Ovary (tissue), 9 donors: Measurements from ENCODE around the gene ME3. TPM values are rescaled to one million over a fixed set of nuclear protein-coding genes. Genes with fewer than 3 reads are reported as not detected.

ENCODE experiments used
- DNase-seq, 5 donors: peaks; one replicate each; pipeline ENCODE4 v3.0.0-alpha.2; 2019 to 2020
- H3K27ac ChIP-seq, 2 donors: fragments of 200-600 bp; one replicate each; pipeline versions ENCODE4 v1.5.1 to v1.8.0; 2019 to 2022
- H3K27me3 ChIP-seq: fragments of 200-600 bp; one replicate; pipeline ENCODE4 v1.8.0; 2022
- H3K36me3 ChIP-seq: fragments of 200-600 bp; sonication (generic); one replicate; pipeline ENCODE4 v1.5.1; 2019
- H3K4me1 ChIP-seq: one replicate; pipeline ENCODE4 v1.8.1; 2013; ENCODE audit warnings: mild to moderate bottlenecking, moderate library complexity; ENCODE audit not compliant: insufficient read depth
- H3K4me3 ChIP-seq: fragments of 200-600 bp; sonication (generic); one replicate; pipeline ENCODE4 v1.5.1; 2017
- H3K9me3 ChIP-seq, 2 donors: fragments of 200-600 bp in 1 of 2; sonication (generic) in 1 of 2; one replicate each; pipeline versions ENCODE4 v1.5.1 to v1.8.1; 2013 to 2019; ENCODE audit warnings: mild to moderate bottlenecking in 1 of 2, moderate library complexity in 1 of 2
- CTCF ChIP-seq, 3 donors: fragments of 450-650 bp in 2 of 3; fragments of 200-600 bp in 1 of 3; IDR thresholded peaks; one replicate each; pipeline versions ENCODE4 v1.5.1 to v1.8.0; 2016 to 2022; ENCODE audit warnings: antibody characterized with exemption in 3 of 3, mild to moderate bottlenecking in 1 of 3
- EP300 ChIP-seq: sonication (generic); formaldehyde crosslinking; IDR thresholded peaks from one replicate; pipeline ENCODE4 v1.6.1; 2017; ENCODE audit warnings: antibody characterized with exemption
- POLR2A ChIP-seq: fragments of 450-650 bp; IDR thresholded peaks from one replicate; pipeline ENCODE4 v1.6.1; 2017; ENCODE audit warnings: antibody characterized with exemption, mild to moderate bottlenecking, moderate library complexity
- WGBS, 3 donors: extraction: QIAGEN DNeasy Blood & Tissue Kit in 1 of 3; methylation state at CpG; one replicate each; pipeline versions ENCODE4 v1.1.5 to v1.1.7; 2013 to 2017; 5-methylcytosine and 5-hydroxymethylcytosine counted together
- intact Hi-C, 4 donors: fragments of 100-400 bp; cut with DNase I; formaldehyde crosslinking; loops; one replicate each; pipeline versions ENCODE4 v1.11.0 to v1.15.1; 2022 to 2023
- polyA plus RNA-seq, 2 donors: library from polyadenylated mRNA; stranded (reverse); fragments of 200-250 nt in 1 of 2; fragments of 350-450 nt in 1 of 2; fragmentation: Illumina TruSeq in 1 of 2; extraction: RNeasy Lipid Tissue Mini Kit (QIAGEN cat#74804) in 1 of 2; gene quantifications; one replicate each; pipeline ENCODE4 v1.2.3, GENCODE V29; 2013 to 2014
- total RNA-seq, 7 donors: library from RNA; depleted of rRNA in 2 of 7; stranded (reverse); fragments of >200 nt in 2 of 7; fragmentation: NEBNext Ultra II Directional in 3 of 7; extraction: Animal tissue kit (Norgen Biotek cat#: 25700) in 3 of 7; gene quantifications; one replicate each; pipeline versions ENCODE4 v1.1.0 to v1.2.4, GENCODE V29; 2016 to 2023
- donor health status: DM: no; HTN: no; CAD: no; lungs with moderate emphysema.
- donor health status: DM: no; HTN: no; CAD: no.
- donor health status: Bipolar disorder and iron deficiency.
- donor health status: DM: yes; HTN: yes; CAD: no.
- donor health status: DM: no; HTN: no; CAD: no.
- donor health status: DM: yes; HTN: yes; CAD: no.

The ME3 gene
- total and polyA plus RNA-seq, 9 donors: 25.2 to 48.6 (median 43.1) TPM

DNA sequence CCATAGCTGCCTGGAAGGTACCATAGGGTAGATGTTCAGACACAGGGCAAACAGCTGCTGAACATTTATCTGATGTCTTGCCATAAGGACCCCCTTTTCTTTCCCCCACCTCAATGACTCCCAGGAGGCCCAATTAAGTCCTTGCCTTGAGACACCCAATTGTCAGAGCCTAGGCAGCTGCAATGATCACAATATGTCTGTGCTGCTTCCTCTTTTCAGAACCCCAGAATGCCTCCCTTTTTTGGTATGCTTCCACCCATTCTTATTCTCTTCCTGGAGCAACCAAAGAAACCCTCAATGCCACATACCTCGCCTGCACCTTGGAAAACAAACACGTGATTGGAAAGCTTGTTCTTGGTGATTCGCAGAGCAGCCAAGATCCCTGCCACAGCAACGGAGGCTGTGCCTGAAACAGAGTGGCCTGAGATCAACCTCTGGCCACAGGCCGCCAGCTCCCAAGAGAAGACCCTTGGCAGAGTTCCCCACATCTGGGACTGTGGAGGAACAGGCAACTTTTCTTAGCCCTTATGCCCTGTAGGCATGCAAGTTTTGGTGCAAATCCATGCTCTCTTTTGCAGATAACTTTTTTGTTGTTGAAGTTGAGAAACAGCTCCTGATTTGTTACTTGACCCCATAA, 222.3 kb downstream of the ME3 start:
- Histone ChIP-seq H3K36me3 (no peaks in the 10 kb centered on the region), H3K27ac (no peak overlapping the region), H3K27me3 (no peaks in the 10 kb centered on the region), H3K9me3 (no peaks in the 10 kb centered on the region), H3K4me3 (no peak overlapping the region), H3K4me1 (no peaks in the 10 kb centered on the region)
- intact Hi-C loops: loop anchor here in 3 of 4 donors (10.0 kb wide), 3 partner anchors 135 to 455 kb away; no protein-coding TSS in a partner anchor
- 77 to 89% (median 80%) methylated on average over 5 of the region's 5 CpGs for WGBS, 3 donors
- no peak for DNase-seq
- no peak for TF ChIP-seq POLR2A
- TF ChIP-seq EP300: no peak
- TF ChIP-seq CTCF (IDR thresholded peaks at IDR 0.05): no peak

DNA sequence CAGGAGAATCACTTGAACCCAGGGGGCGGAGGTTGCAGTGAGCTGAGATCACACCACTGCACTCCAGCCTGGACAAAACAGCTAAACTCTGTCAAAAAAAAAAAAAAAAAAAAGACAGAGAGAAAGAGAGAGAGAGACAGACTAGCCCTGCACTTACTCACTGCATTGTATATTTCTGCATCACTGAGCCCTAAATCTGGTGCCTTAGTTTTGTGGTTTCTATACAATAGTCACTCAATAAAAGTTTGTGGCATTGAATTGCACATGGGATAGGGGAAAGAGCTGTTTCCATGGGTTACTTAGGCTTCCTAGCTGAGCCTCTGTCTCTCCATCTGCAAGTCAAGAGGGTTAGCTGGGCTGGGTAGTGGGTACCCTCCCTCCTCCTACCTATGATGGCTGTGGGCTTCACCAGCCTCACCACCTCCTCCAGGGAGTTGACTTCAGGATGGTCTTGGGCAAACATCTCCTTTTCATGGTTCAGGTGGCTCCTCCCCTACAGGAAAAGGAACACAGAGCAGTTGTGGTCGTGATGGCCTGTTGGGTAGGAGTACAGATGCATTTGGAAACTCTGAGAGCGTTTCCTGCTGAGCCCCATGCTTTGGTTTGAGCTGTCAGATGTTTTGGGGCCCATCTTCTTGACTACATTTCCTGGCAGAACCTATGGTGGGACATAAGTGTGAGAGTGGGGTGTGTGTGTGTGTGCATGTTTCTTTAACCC, 224.5 kb downstream of the ME3 start:
- no peaks in the 10 kb centered on the region for H3K27me3 ChIP-seq
- no peak overlapping the region for H3K27ac ChIP-seq
- no peaks in the 10 kb centered on the region for H3K9me3 ChIP-seq
- 94 to 97% (median 94%) methylated on average over 3 of the region's 3 CpGs for WGBS, 3 donors
- intact Hi-C loops: loop anchor here in 2 of 4 donors (10.0 kb wide), 2 partner anchors 167 to 457 kb away; no protein-coding TSS in a partner anchor
- H3K4me3 ChIP-seq: no peak overlapping the region
- no peaks in the 10 kb centered on the region for H3K4me1 ChIP-seq
- no peak for DNase-seq
- H3K36me3 ChIP-seq: no peaks in the 10 kb centered on the region
- TF ChIP-seq POLR2A (no peak), CTCF (IDR thresholded peaks at IDR 0.05) (no peak), EP300 (no peak)

DNA sequence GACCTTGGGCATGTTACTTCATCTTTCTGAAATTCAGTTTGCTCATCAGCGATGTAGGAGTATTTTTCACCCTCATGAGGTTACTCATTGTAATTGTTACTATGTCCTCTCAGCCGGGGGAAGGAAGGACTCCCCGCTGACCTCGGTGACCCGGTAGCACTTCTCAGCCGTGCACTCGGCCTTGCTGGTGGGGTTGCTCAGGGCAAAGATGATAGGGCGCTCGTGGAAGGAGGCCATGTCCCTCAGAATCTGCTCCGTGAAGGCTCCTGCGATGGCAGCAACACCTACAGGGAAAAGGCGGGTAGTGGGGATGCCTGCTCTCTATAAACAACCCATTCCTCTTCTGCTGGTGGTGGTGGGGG, 225.5 kb downstream of the ME3 start:
- H3K27me3 ChIP-seq: no peaks in the 10 kb centered on the region
- H3K4me1 ChIP-seq: no peaks in the 10 kb centered on the region
- intact Hi-C loops: loop anchor here in 2 of 4 donors (10.0 kb wide), 2 partner anchors 168 to 458 kb away; no protein-coding TSS in a partner anchor
- WGBS, 3 donors: 88 to 90% (median 89%) methylated on average over 12 of the region's 12 CpGs
- no peak overlapping the region for H3K27ac ChIP-seq
- no peaks in the 10 kb centered on the region for H3K36me3 ChIP-seq
- H3K4me3 ChIP-seq: no peak overlapping the region
- H3K9me3 ChIP-seq: no peaks in the 10 kb centered on the region
- DNase-seq: no peak
- no peak for TF ChIP-seq POLR2A
- no peak for TF ChIP-seq CTCF (IDR thresholded peaks at IDR 0.05)
- no peak for TF ChIP-seq EP300

- 93 to 96% (median 93%) methylated on average over 8 of the region's 8 CpGs for WGBS, 3 donors
- Histone ChIP-seq H3K27me3 (no peaks in the 10 kb centered on the region), H3K4me1 (no peaks in the 10 kb centered on the region), H3K4me3 (no peak overlapping the region), H3K36me3 (no peaks in the 10 kb centered on the region), H3K9me3 (no peaks in the 10 kb centered on the region), H3K27ac (no peak overlapping the region)
- DNase-seq: no peak
- no peak for TF ChIP-seq EP300
- TF ChIP-seq CTCF (IDR thresholded peaks at IDR 0.05): no peak
- no peak for TF ChIP-seq POLR2A
- intact Hi-C loops: loop anchor here in 2 of 4 donors (10.0 kb wide), 2 partner anchors 168 to 458 kb away; no protein-coding TSS in a partner anchor
Measured at GRCh38 chr11:86446163-86446923, 226.1 kb downstream of the ME3 start.
